Islet precursor cell (in vitro differentiated cells): ENCODE measurements around the gene SEMA6B.
"Not testable (repeated sequence)": the region's sequence is repeated elsewhere in the genome, so short reads cannot be mapped to it uniquely, and the experiment has no call there.

Experiments
- DNase-seq: peaks from one replicate; pipeline ENCODE4 v3.0.0-alpha.2; 2018

Gene SEMA6B

DNA sequence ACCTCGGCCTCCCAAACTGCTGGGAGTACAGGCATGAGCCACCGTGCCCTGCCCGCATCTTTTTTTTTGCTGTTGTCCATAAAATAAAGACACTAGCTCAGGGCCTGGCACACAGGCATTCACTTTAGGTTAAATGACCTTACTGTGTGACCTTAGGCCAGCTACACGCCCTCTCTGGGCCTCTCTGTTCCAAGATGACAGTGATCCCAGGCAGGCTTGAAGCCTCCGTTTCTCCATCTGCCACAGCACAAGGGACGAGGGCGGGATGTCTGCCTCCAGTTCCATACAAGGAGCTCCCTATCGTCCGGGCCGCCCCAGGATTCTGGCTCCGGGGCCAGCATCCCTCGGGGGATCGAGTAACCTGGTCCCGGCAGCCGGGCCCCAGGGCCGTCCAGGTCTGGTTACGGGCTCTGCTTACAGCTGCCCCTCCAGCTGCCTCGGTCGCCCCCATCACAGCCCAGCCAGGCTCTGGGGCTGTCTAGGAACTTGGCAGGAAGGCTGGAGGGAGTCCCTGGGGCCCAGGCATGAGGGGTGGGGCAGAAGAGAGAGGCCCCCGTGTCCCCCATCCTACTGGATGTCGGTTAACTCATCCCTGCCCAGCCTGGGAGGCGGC lies 11.9 kb upstream of the SEMA6B start:
- DNase-seq = no peak

DNA sequence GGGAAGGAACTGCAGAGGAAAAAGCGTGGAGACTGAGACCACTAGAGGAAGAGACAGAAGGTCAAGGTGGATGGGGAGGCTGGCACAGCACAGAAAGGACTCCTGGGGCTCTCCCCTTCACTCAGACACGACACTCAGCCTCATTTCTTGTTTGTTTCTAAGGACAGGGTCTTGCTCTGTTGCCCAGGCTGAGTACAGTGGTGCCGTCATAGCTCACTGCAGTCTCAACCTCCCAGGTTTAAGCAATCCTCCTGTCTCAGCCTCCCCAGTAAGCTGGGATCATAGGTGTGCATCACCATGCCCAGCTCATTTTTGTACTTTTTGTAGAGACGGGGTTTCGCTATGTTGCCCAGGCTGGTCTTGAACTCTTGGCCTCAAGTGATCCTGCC lies 11.4 kb upstream of the SEMA6B start:
- no peak for DNase-seq

DNA sequence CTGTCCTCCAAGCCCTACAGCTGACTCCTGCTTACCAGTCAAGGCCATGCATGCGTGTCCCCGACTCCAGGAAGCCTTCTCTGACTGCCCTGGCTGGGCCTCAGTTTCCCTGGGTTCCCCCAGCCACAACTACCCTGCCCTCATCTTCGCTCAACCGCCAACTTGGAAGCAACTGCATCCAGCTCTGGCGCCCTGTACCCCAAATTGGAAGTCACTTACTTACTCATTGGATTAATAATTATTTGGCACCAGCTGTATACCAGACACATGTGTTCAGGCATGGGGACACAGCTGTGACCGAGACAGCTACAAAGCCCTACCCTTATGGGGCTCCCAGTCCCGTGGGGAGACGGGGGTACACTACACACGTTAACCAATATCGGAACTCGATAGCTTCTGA lies 10.9 kb upstream of the SEMA6B start:
- no peak for DNase-seq

DNA sequence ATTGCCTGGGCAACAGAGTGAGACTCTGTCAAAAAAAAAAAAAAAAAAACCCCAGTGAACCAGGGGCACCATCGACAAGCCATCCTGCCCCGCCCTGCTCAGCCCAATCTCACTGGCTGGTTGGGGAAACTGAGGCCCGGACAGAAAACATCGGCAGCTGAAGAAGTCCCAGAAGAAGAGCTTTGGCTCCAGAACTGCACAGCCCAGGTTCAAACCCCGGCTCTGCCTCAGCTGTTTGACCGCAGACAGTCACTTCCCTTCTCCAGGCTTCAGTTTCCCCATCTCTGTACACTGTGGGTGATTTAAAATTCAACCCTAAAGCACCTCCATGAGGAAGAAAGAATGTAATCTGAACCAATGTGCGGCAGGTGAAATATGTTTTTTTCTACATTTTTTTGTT lies 9.4 kb upstream of the SEMA6B start:
- DNase-seq = no peak

DNA sequence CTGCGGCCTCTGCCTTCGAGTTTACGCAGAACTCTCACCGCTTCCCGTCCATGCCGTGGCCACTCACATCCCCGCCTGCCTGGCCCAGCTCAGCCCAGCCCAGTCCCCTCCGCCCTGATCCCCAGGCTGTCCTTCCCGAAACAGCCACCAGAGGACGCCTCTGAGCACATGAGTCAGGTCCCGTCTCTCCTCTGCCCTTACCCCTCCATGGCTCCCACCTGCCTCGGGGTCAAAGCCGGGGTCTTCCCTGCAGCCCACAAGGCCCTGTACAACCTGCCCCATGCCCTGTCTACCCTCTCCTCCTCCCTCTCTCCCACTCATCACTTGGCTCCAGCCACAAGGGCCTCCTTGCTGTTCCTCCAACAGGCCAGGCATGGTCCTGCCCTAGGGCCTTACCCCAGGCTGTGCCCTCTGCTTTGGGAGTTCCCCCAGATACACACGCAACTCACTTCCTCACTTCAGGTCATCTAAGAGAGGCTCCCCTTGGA lies 8.1 kb upstream of the SEMA6B start:
- peak; percentile 93 for DNase-seq

DNA sequence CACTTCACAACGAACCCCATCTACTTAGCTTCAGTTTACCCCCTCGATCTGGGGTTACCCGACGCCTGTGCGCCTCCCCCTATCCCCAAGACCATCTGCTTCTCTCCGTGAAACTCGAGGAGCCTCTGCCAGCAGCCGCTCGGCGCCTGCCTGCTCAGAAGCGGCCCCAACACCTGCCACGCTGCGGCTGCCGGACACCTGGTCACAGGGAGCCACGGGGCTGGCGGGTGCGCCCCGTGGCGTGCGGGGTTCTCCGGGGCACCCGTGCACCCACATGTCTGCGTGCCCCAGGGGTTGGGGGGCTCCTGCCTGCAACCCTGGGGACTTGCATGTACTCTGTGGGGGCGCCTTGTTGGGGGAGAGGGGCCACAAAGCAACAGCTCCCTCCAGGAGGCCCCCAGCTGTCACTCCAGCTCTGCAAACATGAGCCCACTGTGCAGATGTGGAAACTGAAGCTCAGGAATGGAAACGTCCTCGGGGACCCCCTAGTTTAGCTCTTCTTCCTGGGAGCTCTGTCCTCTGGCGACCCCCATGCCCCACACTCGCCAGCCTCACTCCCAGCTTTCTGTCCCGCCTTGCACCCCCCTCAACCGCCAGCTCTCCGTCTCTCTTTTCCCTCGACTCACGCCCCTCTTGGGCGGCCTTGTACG lies 7.0 kb upstream of the SEMA6B start:
- no peak for DNase-seq

DNA sequence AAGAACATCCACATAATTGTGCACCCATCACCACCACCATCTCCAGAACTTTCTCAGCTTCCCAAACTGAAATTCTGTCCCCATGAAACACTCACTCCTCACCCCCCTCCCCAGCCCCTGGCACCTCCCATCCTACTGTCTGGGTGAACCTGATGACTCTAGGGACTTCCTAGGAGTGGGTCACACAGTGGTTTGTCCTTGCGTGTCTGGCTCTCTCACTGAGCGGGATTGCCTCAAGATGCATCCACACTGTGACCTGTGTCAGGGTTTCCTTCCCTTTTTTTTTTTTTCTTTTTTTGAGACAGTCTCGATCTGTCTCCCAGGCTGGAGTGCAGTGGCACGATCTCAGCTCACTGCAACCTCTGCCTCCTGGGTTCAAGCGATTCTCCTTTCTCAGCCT lies 4.1 kb upstream of the SEMA6B start:
- DNase-seq = not testable (repeated sequence)

DNA sequence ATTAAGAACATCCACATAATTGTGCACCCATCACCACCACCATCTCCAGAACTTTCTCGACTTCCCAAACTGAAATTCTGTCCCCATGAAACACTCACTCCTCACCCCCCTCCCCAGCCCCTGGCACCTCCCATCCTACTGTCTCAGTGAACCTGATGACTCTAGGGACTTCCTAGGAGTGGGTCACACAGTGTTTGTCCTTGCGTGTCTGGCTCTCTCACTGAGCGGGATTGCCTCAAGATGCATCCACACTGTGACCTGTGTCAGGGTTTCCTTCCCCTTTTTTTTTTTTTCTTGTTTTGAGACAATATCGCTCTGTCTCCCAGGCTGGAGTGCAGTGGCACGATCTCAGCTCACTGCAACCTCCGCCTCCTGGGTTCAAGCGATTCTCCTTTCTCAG lies 2.6 kb upstream of the SEMA6B start:
- DNase-seq = not testable (repeated sequence)

DNA sequence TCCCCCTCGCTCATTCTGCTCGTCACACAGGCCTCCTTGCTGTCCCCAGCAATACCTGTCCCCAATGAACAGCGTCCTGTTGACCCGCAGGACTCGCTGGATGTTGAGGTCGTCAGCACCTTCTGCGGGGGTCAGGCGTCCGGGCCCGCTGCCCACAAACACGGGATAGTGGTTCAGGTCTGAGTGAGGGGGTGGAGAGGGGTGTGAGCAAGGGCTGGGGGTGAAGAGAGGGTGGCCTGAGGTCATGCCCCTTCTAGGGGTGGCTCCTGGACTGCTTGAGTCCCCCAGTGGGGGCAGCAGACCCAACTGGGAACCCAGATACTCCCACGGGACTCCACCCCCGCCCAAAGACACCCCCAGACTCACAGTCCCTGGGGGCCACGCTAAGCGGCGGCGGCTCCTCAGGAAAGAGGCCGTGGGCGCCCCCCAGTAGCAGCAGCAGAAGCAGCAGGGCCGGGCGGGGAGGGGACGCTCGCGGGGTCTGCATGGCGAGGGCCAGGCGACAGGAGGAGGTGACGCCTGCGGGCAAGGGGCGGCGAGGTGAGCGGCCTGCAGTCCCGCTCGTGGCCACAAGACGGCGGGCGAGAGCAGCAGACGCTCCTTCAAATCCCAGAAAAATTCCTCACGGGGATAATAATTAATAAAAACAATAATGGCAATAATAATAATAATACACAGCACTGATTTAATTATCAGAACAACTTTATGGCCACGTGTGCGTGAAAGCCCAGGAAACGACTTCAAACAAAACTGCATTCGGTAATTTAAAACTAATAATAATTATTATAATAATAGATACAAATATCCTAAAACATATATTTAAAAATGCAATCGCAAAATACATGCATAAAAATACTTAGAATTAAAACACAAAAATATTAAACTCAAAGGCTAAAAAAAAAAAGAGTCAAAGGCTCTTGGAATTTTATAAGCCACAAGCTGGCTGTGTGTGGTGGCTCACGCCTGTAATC lies 1.2 kb downstream of the SEMA6B start:
- peak; percentile 75 for DNase-seq

DNA sequence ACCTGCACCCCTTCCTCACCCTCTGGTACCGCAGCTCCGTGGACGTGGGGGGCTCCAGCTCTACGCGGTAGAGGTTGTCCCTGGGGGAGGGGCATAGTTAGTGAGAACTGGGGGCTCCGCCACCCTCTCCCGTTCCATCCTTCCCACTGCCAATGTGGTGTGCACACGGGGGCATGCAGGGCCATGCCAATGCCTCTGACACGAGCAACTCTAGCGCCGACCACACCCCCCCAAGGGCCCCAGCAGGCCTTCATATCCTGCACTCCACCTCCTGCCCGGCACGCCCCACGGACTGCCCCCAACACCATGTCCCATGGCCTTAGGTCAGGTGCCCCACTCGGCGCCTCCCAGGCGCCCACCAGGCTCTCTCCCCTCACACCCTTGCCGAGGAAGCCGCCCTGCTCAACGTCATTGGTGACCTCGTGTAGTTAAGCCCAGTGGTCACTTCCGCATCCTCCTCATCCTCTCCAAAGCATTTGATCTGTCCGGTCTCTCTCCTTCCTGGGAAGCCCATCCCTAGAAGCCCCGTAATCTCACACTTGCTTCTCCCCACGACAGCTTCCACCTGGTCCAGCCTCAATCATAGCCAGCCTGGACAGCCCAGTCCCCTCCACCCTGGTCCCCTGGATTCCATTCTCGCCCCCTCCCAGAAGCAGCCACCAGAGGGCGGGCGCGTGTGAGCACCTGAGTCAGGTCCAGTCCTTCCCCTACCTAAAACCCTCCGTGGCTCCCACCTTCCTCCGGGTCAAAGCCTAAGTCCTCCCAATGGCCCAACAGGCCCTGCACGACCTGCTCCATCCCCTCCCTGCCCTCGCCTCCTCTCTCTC lies 2.1 kb downstream of the SEMA6B start:
- no peak for DNase-seq

DNA sequence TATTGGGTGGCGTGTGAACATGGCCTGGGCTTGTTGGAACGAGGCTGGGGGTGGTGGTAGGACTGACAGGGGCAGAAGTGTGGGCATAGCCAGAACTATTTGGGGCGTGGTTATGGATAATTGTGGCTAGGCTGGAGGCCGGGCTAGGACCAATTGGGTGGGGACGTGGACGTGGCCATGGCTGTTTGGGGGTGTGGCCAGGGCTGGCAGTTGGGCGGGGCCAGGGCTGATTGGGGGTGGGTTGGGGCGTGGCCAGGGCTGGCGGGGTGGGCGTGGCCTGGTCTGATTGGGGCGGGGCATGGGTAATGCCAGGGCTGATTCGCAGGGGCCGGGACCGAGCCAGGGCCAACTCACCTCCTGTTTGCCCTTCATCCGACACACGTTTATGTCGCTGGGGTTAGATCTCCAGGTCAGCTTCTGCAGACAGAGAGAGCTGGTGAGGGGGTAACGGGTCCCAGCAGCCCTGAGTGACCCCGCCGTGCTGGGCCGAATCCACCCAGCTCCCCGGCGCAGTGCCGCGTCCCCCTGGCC lies 2.8 kb downstream of the SEMA6B start:
- DNase-seq = peak; percentile 83

DNA sequence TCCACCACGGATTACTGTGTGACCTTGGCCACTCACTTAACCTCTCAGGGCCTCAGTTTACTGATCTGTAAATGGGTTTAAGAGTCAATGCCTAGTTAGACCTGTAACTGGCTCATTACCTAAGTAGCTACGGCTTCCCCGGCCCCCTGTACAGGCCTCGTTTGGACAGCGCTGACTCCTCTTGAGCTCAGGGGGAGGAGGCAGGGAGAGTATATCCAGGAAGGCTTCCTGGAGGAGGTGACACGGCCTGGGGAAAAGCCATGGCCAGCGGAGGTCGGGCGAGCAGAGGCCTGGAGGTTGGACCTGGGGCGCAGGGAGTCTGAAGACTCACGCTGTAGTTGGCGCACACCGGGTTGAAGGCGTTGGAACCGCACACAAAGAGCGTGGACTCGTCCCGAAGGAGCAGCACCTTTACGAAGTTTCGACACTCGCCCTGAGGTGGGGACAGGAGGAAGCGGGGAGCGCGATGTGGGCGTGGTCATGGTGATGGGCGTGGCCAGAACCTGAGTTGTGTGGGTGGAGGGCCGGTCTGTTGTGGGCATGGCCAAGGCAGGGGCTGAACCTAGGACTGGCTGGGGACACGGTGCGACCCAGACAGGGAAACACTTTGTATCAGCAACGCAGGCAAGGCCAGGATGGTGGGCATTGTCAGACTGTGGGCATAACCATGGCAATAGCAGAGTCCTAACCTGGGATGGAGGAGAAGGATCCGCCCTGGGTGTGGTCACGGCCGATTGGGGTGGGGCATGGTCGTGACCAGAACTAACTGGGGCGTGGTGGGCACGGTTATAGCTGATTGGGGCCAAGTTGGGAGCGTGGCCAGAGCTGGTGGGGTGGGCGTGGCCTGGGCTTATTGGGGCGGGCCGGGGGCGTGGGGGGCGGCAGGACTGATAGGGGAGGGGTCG lies 3.6 kb downstream of the SEMA6B start:
- peak; percentile 75 for DNase-seq

DNA sequence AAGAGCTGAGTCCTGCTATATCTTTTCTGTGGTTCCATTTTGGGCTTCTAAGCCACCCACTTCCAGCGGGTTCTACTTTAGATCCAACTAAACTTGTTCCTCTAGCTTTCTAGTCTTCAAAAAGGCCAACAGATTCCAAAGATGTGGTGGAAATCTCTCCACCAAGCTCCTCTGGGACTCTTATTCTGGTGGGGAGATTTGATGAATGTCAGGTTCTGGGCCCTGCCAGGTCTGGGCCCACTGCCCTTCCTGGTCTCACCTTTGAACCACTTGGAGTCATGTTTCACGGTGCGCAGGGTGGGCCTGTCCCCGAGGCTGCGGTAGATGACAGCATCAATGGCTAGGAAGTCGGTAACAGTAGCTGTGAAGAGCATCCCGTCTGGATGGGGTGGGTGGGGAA lies 4.8 kb downstream of the SEMA6B start:
- DNase-seq = no peak

DNA sequence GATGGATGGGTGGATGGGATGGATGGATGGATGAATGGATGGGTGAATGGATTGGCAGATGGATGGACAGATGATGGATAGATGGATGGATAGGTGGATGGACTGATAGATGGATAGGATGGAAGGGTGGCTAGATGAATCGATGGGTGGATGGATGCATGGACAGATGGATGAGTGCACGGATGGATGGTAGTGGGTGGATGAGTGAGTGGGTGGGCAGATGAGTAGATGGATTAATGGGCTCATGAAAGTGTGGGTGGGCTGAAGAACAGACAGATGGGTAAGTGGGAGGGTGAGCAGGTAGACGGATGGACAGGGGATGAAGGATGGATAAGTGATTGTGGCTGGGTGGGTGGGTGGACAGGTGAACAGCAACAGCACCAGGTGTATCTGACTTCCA lies 5.7 kb downstream of the SEMA6B start:
- DNase-seq = no peak

DNA sequence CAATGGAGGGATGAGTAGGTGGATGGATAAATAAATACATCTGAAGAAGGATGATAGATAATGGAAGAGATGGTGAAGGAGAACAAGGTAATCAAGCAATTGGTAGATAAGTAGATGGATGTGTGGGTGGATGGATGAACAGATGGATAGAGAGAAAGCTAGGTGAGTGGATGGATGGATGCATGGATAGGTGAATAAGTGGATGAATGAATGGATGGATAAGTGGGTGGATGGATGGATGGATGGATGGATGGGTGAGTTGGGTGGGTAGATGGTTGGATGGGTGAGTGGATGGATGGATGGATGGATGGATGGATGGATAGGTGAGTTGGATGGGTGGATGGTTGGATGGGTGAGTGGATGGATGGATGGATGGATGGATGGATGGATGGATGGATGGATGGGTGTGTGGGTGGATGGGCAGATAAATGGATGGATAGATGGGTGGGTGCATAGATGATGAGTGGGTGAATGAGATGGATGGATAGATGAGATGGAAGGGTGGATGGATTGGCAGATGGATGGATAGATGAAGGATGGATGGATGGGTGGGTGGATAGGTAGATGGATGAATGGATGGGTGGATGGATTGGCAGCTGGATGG lies 6.3 kb downstream of the SEMA6B start:
- no peak for DNase-seq

DNA sequence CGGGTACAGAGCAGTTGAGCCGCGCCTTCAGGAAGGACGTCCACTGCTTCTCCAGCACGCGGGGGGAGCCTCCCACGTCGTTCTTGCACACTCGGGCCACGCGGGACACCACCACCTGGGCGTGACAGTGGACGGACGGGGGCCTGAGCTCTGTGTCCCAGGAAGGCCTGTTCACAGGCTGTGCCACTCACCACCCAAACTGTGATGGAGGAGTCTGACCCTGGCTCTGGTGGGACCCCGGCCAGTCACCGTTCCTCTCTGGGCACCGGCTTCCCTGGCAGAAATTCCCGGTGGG lies 7.0 kb downstream of the SEMA6B start:
- DNase-seq = no peak

DNA sequence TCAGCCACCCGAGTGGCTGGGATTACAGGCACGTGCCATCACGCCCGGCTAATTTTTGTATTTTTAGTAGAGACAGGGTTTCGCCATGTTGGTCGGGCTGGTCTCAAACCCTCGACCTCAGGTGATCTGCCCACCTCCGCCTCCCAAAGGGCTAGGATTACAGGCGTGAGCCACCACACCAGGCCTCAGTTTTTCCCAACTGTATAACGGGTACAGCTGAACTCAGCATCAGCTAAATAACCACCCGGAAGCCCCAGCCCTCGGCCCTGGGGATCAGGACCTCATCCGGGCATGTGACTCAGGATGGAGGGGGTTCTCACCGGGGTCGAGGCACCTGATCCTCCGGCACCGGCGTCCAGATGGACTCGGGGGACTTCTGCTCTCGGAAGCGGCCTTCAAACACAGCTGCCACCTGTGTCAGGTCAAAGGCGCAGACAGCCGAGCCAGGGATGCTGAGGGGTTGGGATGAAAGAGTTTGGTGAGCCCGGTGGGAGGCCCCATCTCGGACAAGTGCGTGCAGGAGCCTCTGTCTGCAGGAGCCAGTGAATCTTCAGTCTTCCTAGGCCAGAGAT lies 8.9 kb downstream of the SEMA6B start:
- DNase-seq = no peak

DNA sequence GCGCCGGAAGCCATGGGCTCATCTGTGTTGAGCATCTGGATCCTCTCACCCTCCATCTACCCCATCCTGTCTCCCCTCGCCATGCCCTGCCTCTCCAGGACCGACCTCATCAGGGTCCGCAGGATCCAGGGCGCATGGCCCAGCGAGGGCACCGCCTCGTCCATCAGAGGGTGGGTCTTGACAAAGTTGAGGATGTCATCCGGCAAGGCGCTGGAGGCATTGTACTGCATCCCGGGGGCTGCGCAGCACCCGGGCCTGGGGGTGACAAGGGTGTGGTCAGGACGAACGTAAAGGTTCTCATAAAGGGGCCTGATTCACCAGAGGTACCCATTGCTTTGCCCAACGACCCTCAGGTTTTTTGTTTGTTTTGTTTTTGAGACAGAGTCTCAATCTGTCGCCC lies 9.5 kb downstream of the SEMA6B start:
- DNase-seq = no peak

DNA sequence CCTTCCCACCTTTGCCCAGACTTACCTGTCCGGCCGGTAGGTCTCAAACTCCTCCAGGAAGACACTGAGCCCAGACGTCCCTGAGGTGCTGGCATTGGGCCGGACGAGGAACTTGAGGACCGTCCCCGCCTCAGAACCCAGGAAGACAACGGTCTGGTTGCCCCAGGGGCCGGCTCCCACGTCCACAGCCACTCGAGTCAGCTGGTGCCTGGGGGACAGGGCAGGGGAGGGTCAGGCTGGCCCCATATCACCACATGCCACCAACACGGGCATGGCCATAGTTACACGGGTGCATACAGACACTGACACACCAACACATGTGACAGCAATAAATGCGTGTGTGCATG lies 11.3 kb downstream of the SEMA6B start:
- DNase-seq = no peak

DNA sequence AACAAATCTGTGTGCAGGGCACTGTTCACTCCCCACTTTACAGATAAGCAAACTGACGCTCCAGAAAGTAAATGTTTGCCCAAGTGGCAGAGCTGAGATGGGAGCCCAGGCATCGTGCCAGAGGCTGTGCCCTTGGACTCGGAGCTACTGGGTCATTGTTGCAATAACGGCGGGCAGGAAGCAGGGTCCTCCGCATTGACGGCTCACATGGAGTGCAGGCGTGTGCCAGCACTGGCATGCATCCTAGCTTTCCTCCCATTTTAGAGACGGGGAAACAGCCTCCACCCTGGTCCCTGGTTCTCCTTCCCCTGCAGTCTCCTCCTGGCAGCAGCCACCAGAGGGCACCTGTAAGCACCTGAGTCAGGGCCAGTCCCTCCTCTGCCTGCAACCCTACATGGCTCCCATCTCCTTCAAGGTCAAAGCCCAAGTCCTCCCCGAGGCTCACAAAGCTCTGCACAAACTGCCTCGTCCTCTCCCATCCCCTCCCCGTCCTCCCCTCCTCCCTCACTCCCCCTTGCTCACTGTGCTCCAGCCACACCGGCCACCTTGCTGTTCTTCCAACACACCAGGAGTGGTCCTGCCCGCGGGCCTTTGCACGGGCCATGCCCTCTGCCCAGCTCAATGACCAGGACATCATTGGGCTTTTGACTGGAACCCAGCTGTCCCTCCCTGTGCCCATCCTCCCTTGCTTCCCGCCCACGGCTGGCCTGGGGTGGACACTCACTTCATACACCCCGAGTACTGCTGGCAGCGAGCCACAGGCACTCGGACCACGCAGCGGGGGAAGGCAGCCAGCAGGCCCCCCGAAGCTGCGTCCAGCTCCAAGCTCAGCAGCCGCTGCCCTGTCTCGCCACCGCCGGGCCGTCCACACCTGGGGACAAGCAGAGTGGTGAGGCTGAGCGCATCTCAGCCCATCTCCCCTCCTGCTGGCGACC lies 11.9 kb downstream of the SEMA6B start:
- no peak for DNase-seq
